Stimulated activated CD8-positive, alpha-beta memory T cell treated with anti-CD3 and anti-CD28 coated beads, Interleukin-7, amount 100 ng/mL, for 48 hours (primary cell): ENCODE measurements around the gene FTHL17.

Experiments
- DNase-seq, 2 donors: peaks; one replicate each; pipeline ENCODE4 v3.0.0-alpha.2; 2020; ENCODE audit warnings: low read depth in 1 of 2; ENCODE audit errors: extremely low read depth in 1 of 2

Gene FTHL17

GRCh38 chrX:31071725-31072124 lies at the start of gene FTHL17:
FTHL17 (minus strand) TSS chrX:31072041; CDS start chrX:31071953, 88 bp downstream.
- no peak for DNase-seq

- no peak for DNase-seq
Measured at GRCh38 chrX:31117266-31117665, 45.4 kb upstream of the FTHL17 start.

DNA sequence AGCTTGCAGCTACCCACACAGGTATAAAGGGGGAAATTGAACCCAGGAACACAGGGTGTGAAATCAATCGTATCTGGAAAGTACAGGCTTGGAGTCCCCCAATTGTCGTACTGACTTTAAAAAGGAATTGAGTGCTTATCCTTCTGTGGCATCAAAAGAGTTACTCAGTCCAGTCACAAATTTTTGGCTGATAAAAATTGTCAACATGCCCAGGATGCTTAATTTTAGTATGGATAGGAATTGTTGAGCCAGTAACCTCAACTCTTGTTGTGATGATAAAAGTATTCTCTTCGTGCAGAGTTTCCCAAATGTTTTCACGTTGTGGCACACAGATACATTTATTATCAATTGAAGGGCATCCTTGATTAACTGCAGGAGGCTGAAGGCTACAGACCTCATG lies 43.6 kb upstream of the FTHL17 start:
- DNase-seq = no peak

GRCh38 chrX:31114858-31115257 lies 43.0 kb upstream of the FTHL17 start:
- DNase-seq = no peak

- DNase-seq = no peak
Measured at GRCh38 chrX:31112226-31112999, 40.6 kb upstream of the FTHL17 start.

- DNase-seq = no peak
Measured at GRCh38 chrX:31110657-31111056, 38.8 kb upstream of the FTHL17 start.

DNA sequence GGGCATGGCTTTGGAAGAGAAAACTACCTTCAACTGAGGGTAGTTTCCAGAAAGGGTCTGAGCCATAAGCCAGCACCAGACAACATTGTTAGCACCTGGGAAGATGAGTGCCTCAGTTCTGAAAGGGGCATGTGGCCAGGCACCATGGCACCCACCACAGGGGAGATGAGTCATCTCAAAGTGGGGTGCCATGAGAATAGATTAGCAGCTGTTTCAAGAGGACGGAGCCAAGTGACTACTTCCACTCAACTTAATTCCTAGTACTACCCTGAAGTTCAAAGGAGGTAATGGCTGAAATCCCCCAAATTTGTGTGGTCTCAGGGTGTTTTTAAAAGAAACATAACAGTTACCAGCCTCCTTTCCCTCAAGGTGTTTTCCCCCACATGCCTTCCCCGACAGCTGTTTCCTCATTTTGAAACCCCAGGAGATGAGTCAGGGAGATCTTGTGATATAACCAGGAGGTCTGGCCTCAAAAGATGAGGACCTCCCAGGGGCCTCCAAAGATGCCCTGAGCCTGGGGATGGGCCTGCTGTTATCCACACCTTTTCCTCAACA lies 27.8 kb upstream of the FTHL17 start:
- peak; percentile 44 for DNase-seq

DNA sequence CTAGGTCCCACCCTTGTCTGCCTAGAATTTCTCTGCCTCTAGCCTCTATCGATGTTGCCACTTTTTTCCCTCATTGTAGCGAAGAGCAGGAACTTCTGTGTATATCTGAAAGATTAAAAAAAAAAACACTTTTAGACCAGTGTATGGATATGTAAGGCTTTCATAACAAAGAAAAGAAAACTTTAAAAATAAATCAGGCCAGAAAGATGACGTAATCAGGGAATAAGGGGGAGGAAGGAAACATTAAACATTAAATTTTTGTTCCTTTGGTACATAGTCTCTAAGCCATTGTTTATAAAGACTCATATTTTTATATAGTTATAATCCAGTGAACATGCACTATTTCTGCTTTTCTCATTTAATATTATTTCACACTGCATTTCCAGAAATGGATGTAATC lies 26.2 kb upstream of the FTHL17 start:
- DNase-seq = no peak

GRCh38 chrX:31093639-31093975 lies 21.8 kb upstream of the FTHL17 start:
- DNase-seq = no peak

GRCh38 chrX:31092970-31093638 lies 21.3 kb upstream of the FTHL17 start:
- no peak for DNase-seq

DNA sequence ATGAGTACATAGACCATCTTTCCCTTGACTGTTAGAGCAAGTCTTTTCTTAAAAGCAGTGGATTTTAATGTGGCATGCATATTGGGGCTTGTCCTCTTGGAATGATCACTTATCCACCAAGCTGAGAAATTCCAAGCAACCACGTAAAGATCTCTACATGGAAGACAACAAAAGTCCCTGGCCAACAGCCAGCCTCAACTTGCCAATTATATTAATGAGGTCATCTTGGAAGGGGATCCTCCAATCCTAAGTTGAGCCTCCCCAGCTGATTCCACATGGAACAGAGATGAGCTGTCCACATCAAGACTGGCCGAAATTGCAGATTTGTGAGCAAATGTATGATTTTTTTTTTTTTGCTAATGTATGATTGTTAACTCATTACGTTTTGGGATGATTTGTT lies 20.6 kb upstream of the FTHL17 start:
- no peak for DNase-seq

DNA sequence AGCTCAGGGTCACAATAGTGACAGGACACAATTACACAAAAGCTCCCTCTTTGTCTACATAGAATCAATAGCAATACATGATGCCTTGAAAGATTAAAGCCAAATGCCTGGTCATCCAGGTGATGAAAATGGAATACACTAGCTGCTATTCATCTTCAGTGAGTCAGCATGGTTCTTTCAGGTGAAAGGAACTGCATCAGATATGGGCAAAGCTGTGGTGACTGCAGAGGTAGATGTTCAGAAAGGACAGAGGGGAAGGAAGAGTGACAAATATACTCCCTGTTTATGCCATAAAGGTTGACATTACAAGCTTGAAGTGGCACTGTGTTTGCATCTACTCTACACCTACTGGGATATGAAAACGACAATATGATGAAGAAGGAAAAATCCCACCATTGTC lies 20.0 kb upstream of the FTHL17 start:
- no peak for DNase-seq

DNA sequence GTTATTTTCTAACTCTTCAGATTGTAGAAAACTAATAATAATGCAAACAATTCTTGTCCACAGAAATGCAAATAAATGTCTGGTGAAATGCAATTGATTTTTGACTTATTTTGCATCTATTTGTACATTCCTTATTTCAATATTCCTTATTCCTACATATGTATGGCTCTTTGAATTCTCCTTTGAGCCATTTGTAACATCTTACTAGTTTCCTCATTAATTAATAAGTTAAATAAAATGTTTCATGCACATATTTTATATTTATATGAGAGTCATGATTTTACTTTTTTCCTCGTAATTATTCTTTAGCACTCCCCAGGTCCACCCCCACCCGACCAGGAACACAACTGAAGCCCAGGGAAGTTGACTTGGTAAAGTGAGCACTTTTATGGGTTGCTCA lies 2.7 kb upstream of the FTHL17 start:
- no peak for DNase-seq

DNA sequence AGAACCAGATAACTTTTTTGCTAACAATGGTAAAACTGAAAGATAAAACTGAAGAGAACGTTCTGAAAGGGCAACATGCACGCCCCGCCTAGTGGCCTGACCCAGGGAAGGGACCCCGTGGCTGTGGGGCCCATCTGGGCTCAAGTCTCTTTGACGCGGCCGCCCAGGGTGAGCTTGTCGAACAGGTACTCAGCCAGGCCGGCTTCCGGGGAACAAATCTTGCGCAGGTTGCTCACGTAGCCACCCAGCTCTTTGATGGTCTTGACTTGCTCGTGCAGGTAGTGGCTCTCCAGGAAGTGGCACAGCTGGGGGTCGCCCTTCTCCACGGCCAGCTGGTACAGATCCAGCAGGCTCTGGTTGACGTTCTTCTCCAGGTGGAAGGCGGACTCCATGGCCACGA lies 579 bp downstream of the FTHL17 start:
- no peak for DNase-seq

DNA sequence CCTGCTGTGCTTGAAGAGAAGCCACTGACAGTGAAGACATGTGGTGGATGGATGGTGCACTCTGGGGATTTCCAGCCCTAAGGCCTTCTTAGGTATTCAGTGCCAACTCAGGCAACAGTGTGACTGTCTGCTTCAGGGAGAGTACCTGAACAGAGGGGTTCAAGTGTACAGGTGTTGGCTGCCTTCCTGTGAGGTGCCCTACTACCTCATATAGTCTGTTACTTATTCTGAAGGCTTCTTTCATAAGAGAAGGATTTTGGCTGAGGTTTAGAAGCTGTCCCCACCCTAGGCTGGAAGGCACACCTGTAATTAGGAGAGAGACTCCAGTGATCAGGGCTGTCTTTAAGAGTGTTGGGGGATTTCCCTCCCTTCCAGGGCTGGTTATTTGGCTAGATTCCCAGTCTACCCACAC lies 1.8 kb downstream of the FTHL17 start:
- no peak for DNase-seq

DNA sequence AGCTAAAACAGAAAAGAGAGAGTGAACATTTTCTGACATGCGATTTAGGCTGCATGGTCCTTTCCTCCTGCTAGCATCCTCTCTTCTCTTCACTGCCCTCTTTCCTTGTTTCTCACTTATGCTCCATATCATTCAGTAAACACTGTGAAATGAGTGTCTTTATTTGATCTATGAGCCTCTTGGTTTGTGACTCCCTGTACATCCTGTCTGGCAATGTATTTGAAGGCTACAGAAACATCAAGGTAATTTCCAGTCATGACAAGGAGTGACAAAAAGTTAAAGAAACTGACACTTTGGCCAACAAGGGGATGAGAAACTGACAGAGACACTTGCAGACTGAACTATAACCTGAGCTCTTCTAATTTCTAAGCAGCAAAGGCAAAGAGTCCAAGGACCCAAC lies 8.7 kb downstream of the FTHL17 start:
- no peak for DNase-seq

GRCh38 chrX:31061091-31061490 lies 10.8 kb downstream of the FTHL17 start:
- no peak for DNase-seq

- no peak for DNase-seq
Measured at GRCh38 chrX:31060016-31060415, 11.8 kb downstream of the FTHL17 start.

GRCh38 chrX:31058284-31058683 lies 13.6 kb downstream of the FTHL17 start:
- DNase-seq = no peak

DNA sequence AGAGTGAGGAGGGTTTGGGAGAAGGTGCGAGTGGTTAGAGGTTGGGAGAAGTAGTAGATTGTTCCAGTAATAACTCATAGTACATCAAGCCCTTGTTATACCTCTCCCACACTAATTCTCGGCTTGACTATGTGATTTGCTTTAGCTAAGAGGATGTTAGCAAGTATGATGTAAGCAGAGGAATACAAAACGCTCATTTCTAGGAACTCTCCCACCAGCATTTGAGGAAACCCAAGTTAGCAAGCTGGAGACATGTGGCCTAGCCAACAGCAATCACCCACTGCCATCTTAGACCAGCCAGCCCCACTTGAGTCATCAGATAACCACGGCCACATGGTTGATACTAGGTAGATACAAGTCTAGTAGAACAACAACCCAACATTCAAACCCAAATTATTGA lies 14.2 kb downstream of the FTHL17 start:
- no peak for DNase-seq

DNA sequence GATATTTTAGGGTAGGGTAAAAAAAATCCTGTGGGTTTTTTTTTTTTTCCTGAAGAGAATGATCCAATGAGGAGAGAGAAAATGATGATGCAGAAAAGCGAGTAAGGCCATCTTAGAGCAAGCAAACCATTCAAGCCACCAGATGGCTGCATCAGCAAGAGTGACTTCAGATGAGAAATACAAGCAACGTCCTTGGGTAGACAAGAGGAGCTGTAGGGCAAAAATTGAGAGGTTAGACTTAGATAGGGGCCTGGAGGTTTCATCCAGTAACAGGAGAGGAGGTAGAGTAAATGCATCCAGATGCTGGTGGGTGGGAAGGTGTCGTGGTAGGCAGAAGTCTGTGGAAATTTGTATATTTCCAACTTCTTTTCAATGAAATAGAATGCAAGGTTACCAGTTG lies 14.6 kb downstream of the FTHL17 start:
- no peak for DNase-seq

DNA sequence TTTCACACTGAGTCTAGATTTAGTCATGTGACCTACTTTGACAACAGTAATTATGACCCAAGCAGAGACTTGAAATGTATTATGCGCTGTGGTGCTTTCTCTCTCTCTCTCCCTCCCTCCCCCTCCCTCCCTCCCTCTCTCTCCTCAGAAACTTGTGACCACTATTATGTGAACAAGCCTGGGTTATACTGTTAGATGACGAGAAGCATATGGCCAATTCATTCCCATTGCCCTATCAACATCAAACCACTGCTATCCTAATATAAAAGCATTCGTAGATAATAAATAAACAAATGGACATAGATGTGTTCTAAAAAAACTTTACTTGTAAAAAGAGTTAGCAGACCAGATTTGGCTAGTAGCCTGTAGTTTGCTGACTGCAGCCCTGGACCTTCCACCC lies 18.2 kb downstream of the FTHL17 start:
- DNase-seq = no peak
